Bronchial epithelial cell (primary cell): ENCODE measurements around the gene SPAG17. TPM values are rescaled to one million over a fixed set of nuclear protein-coding genes. Genes with fewer than 3 reads are reported as not detected.
A peak's percentile ranks its signal among the peaks of the same experiment; 100 is the strongest.

ENCODE experiments used
- DNase-seq: peaks from one replicate; pipeline ENCODE4 v3.0.0-alpha.2; 2010; ENCODE audit warnings: low read depth
- FAIRE-seq: peaks from 2 replicates; lab custom pipeline; 2011; peaks lifted over from hg19 to GRCh38; lab: Jason Lieb, UNC
- H3K27me3 ChIP-seq: 2 replicates; pipeline ENCODE4 v1.5.1; 2011; ENCODE audit warnings: low read length; ENCODE audit not compliant: control insufficient read depth, insufficient read depth
- H3K36me3 ChIP-seq: 2 replicates; pipeline ENCODE4 v1.5.1; 2011; ENCODE audit warnings: low read length; ENCODE audit not compliant: control insufficient read depth, insufficient read depth
- H3K4me3 ChIP-seq: 2 replicates; pipeline ENCODE4 v1.5.1; 2011; ENCODE audit warnings: mild to moderate bottlenecking, low read depth, low read length, control low read depth
- CTCF ChIP-seq: IDR thresholded peaks from 2 replicates; pipeline ENCODE4 v1.5.1; 2011; ENCODE audit warnings: mild to moderate bottlenecking, moderate library complexity, low read length, control low read depth, inconsistent platforms; ENCODE audit not compliant: insufficient read depth, severe bottlenecking
- total RNA-seq: library from RNA; depleted of rRNA; stranded (reverse); fragments of >200 nt; gene quantifications from 2 replicates; pipeline ENCODE4 v1.2.1, GENCODE V29; 2014

Gene SPAG17
- total RNA-seq, 1 donor from 2014 or later, result under 0.01 TPM

DNA sequence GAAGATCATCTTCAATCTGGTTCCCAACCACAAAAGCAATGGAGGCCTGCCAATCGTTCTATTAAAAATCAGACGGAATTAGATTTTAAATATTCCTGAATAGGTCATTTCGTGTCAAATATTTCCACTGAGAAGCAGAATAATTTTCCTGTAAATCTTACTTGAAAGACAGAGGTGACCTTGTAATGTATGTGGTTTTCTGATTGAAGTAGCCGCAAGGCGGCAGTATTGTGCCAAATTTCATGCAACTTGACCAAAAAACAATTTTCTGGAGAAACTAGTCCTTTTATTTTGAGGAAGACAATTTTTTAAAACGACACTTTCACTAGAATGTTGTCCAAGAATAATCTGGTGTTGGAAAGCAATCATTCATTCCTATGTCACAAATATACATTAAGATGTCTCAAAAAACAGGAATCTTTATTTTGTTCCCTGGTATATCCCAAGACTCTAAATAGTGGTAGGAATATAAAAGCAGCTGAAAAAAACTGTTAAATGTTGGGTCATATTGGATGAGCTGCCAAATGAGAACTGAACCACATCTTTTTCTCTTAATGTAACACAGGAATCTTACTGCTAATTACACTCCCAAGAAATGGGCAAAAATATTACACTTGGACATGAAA, 33.6 kb downstream of the SPAG17 start:
- no peaks in the 10 kb centered on the region for H3K36me3 ChIP-seq
- H3K27me3 ChIP-seq, result no peaks in the 10 kb centered on the region
- FAIRE-seq (no peak), DNase-seq (peak; percentile 66)
- TF ChIP-seq CTCF, result peak; percentile 59
- H3K4me3 ChIP-seq, result no peak overlapping the region

GRCh38 chr1:118149799-118150198, 35.2 kb downstream of the SPAG17 start:
- no peak for FAIRE-seq
- TF ChIP-seq CTCF, result no peak
- Histone ChIP-seq H3K36me3 (no peaks in the 10 kb centered on the region), H3K4me3 (no peak overlapping the region), H3K27me3 (no peaks in the 10 kb centered on the region)
- DNase-seq, result no peak

DNA sequence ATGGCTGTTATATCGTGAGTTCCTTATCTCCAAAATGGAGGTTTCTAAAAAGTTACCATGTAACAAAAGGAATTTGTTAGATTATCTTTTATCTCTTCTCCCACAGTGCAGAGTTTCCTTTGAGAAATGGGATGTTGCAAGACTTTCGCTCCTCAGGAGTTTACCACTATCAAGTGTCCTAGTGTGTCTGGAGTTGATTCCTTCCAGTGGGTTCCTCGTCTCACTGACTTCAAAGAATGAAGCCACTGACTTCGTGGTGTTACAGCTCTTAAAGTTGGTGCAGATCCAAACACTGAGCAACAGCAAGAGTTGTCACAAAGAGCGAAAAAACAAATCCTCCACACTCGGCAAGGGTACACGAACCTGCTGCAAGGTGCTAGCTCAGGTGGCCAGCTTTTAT, 37.0 kb downstream of the SPAG17 start:
- FAIRE-seq, result no peak
- Histone ChIP-seq H3K36me3 (no peaks in the 10 kb centered on the region), H3K4me3 (no peak overlapping the region), H3K27me3 (no peaks in the 10 kb centered on the region)
- TF ChIP-seq CTCF, result no peak
- DNase-seq, result no peak

DNA sequence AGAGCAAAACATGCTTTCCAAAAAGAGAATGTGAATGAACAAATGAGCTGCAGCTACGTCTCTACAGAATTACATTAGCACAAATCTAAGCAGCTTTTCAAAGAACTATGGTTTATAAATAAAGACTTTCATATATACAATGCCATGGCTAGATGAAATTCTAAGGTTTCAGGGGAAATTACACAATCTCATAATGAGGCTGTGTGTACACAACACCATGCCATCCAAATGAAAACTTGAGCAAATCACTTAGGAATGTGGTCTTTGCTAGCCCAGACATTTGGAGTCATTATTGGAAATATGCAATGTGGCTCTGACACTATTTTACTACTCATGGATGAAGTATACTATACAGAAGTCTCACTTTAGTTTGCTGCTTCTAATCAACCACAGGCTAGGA, 37.5 kb downstream of the SPAG17 start:
- no peak for FAIRE-seq
- no peak for TF ChIP-seq CTCF
- no peak overlapping the region for H3K4me3 ChIP-seq
- DNase-seq, result peak; percentile 94
- H3K27me3 ChIP-seq, result no peaks in the 10 kb centered on the region
- no peaks in the 10 kb centered on the region for H3K36me3 ChIP-seq

- no peaks in the 10 kb centered on the region for H3K36me3 ChIP-seq
- TF ChIP-seq CTCF, result no peak
- H3K4me3 ChIP-seq, result no peak overlapping the region
- FAIRE-seq, result no peak
- H3K27me3 ChIP-seq, result no peaks in the 10 kb centered on the region
- DNase-seq, result no peak
Measured at GRCh38 chr1:118145721-118146120, 39.3 kb downstream of the SPAG17 start.

DNA sequence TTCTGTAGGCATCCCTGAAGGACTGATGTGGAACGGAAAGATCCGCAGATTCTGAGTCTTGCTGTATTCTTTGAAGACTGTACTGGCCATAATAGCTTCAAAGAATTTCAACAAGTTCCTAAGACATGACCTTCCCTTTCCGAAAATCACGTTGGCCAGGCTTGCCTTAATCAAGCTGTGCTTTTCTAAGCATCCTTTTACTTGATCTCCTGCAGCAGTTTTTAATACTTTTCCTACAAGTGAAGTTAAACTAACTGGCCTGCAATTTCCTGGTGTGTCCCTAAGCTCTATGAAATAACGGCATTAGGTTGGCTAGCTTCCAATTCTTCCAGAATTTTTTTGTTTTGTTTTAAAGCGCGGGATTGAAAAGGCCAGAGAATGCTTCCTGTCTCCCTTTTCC, 40.3 kb downstream of the SPAG17 start:
- no peak overlapping the region for H3K4me3 ChIP-seq
- DNase-seq (no peak), FAIRE-seq (no peak)
- H3K36me3 ChIP-seq, result no peaks in the 10 kb centered on the region
- H3K27me3 ChIP-seq, result no peaks in the 10 kb centered on the region
- no peak for TF ChIP-seq CTCF
